CD14-positive monocyte (primary cell): ENCODE results near the gene ANTKMT. TPM values are rescaled to one million over a fixed set of nuclear protein-coding genes. Genes with fewer than 3 reads are reported as not detected.

Experiments
- DNase-seq, 3 donors: peaks; one replicate each; pipeline ENCODE4 v3.0.0-alpha.2; 2011 to 2022
- H2AFZ ChIP-seq: 2 replicates; pipeline ENCODE4 v1.6.0; 2012; ENCODE audit warnings: mild to moderate bottlenecking, low read depth, low read length, inconsistent platforms; ENCODE audit not compliant: insufficient read depth, poor library complexity, severe bottlenecking
- H3K27ac ChIP-seq, 2 donors: 1 replicate in 1 of 2; 2 replicates in 1 of 2; pipeline ENCODE4 v1.5.1; 2012 to 2013; ENCODE audit warnings: low read length in 2 of 2, control low read depth in 1 of 2, inconsistent platforms in 1 of 2, low read depth in 1 of 2, mild to moderate bottlenecking in 1 of 2
- H3K27me3 ChIP-seq, 2 donors: one replicate each; pipeline versions ENCODE4 v1.6.0 to v1.6.1; 2011 to 2013; ENCODE audit warnings: low read length in 2 of 2; ENCODE audit not compliant: control insufficient read depth in 2 of 2, insufficient read depth in 2 of 2
- H3K36me3 ChIP-seq, 2 donors: replicated peaks in 1 of 2; 1 replicate in 1 of 2; 2 replicates in 1 of 2; pipeline versions ENCODE4 v1.5.1 to v1.6.1; 2012 to 2013; ENCODE audit warnings: low read length in 2 of 2, control low read depth in 1 of 2, inconsistent platforms in 1 of 2, mild to moderate bottlenecking in 1 of 2; ENCODE audit not compliant: insufficient read depth in 2 of 2, control insufficient read depth in 1 of 2
- H3K4me1 ChIP-seq, 2 donors: 1 replicate in 1 of 2; 2 replicates in 1 of 2; pipeline versions ENCODE4 v1.5.1 to v1.6.1; 2012 to 2013; ENCODE audit warnings: low read length in 2 of 2, control low read depth in 1 of 2, inconsistent platforms in 1 of 2, mild to moderate bottlenecking in 1 of 2, moderate library complexity in 1 of 2; ENCODE audit not compliant: insufficient read depth in 2 of 2, control insufficient read depth in 1 of 2
- H3K4me2 ChIP-seq: replicated peaks from 2 replicates; pipeline ENCODE3; 2012; ENCODE audit warnings: low read length, moderate library complexity, mild to moderate bottlenecking; ENCODE audit not compliant: poor library complexity, severe bottlenecking; ENCODE audit errors: extremely low read depth
- H3K4me3 ChIP-seq, 3 experiments: fragments of 200-600 bp in 1 of 3; sonication (generic) in 1 of 3; replicated peaks in 1 of 3; 1 replicate in 2 of 3; 2 replicates in 1 of 3; pipeline ENCODE4 v1.5.1; 2011 to 2013; ENCODE audit warnings: low read length in 3 of 3, mild to moderate bottlenecking in 3 of 3, control low read depth in 2 of 3, low read depth in 2 of 3, inconsistent platforms in 1 of 3, moderate library complexity in 1 of 3
- H3K79me2 ChIP-seq: 2 replicates; pipeline ENCODE4 v1.6.0; 2012; ENCODE audit warnings: mild to moderate bottlenecking, control low read depth, inconsistent platforms, low read length, moderate library complexity; ENCODE audit not compliant: insufficient read depth
- H3K9ac ChIP-seq: 2 replicates; pipeline ENCODE4 v1.6.0; 2017; ENCODE audit warnings: low read length, mild to moderate bottlenecking; ENCODE audit not compliant: insufficient read depth, poor library complexity, severe bottlenecking
- H3K9me3 ChIP-seq, 2 donors: replicated peaks in 1 of 2; 1 replicate in 1 of 2; 2 replicates in 1 of 2; pipeline versions ENCODE4 v1.5.1 to v1.6.1; 2012 to 2013; ENCODE audit warnings: low read length in 2 of 2, control low read depth in 1 of 2; ENCODE audit not compliant: control insufficient read depth in 1 of 2, insufficient read depth in 1 of 2
- H4K20me1 ChIP-seq: 2 replicates; pipeline ENCODE4 v1.6.0; 2012; ENCODE audit warnings: mild to moderate bottlenecking, low read length, control low read depth, moderate library complexity; ENCODE audit not compliant: insufficient read depth
- H3K27ac Mint-ChIP-seq, 7 donors: one replicate each; pipeline ENCODE4 v1.8.0; 2020; ENCODE audit warnings: mild to moderate bottlenecking in 7 of 7, mixed read lengths in 7 of 7, moderate library complexity in 6 of 7, inconsistent platforms in 2 of 7
- H3K27me3 Mint-ChIP-seq, 3 donors: one replicate each; pipeline ENCODE4 v1.8.0; 2021 to 2022; ENCODE audit warnings: low read depth in 3 of 3, mild to moderate bottlenecking in 3 of 3, mixed read lengths in 3 of 3, moderate library complexity in 3 of 3, inconsistent platforms in 1 of 3
- H3K36me3 Mint-ChIP-seq, 2 donors: one replicate each; pipeline ENCODE4 v1.8.0; 2020; ENCODE audit warnings: mixed read lengths in 2 of 2, inconsistent platforms in 1 of 2, mild to moderate bottlenecking in 1 of 2
- H3K4me1 Mint-ChIP-seq: one replicate; pipeline ENCODE4 v1.8.0; 2020; ENCODE audit warnings: mild to moderate bottlenecking, mixed read lengths
- H3K4me3 Mint-ChIP-seq, 2 donors: one replicate each; pipeline ENCODE4 v1.8.0; 2020; ENCODE audit warnings: mild to moderate bottlenecking in 2 of 2, mixed read lengths in 2 of 2, moderate library complexity in 1 of 2
- H3K9me3 Mint-ChIP-seq, 7 donors: one replicate each; pipeline ENCODE4 v1.8.0; 2020 to 2022; ENCODE audit warnings: mixed read lengths in 7 of 7, mild to moderate bottlenecking in 6 of 7, moderate library complexity in 6 of 7, inconsistent platforms in 2 of 7
- CTCF ChIP-seq: fragments of 200-600 bp; IDR thresholded peaks from one replicate; pipeline ENCODE4 v1.8.0; 2022; ENCODE audit warnings: antibody characterized with exemption, mild to moderate bottlenecking
- WGBS: methylation state at CpG from one replicate; pipeline ENCODE4 v1.1.5; 2013; ENCODE audit warnings: missing lambda C conversion rate; ENCODE audit not compliant: insufficient coverage; 5-methylcytosine and 5-hydroxymethylcytosine counted together
- intact Hi-C, 2 donors: fragments of 100-400 bp; cut with micrococcal nuclease; formaldehyde crosslinking; loops; one replicate each; pipeline versions ENCODE4 v1.15.0 to v1.15.1; 2023
- polyA plus RNA-seq, 3 donors: library from polyadenylated mRNA; depleted of rRNA in 1 of 3; unstranded in 2 of 3; stranded (reverse) in 1 of 3; fragments of 300-500 nt in 2 of 3; fragments of >200 nt in 1 of 3; fragmentation: Illumina TruSeq in 2 of 3; gene quantifications; 1 replicate in 2 of 3; 2 replicates in 1 of 3; pipeline ENCODE4 v1.2.3, GENCODE V29; 2012 to 2021

ANTKMT gene
- polyA plus RNA-seq, 3 donors = 21.5 to 56.3 (median 34.4) TPM

GRCh38 chr16:727291-727977, 6.5 kb downstream of the ANTKMT start:
- under 1% methylated on average over 61 of the region's 61 CpGs for WGBS
- Mint-ChIP-seq H3K36me3 (peaks cover 10 to 16% of the 10 kb centered on the region in 2 donors), H3K27ac (no peak overlapping the region), H3K27me3 (peaks cover 11 to 46% (median 20%) of the 10 kb centered on the region in 3 donors), H3K4me3 (peak overlapping the region; percentile 67 to 73), H3K9me3 (no peaks in the 10 kb centered on the region), H3K4me1 (peaks cover 7% of the 10 kb centered on the region)
- peak overlapping the region; percentile 7 to 77 (median 56) for H3K4me3 ChIP-seq
- H3K27ac ChIP-seq = no peak overlapping the region
- peaks cover 16 to 27% of the 10 kb centered on the region in 2 donors for H3K4me1 ChIP-seq
- peak overlapping the region; percentile 53 for H3K9ac ChIP-seq
- H3K4me2 ChIP-seq = peak overlapping the region; percentile 94
- peak overlapping the region; percentile 70 for H2AFZ ChIP-seq
- no peaks in the 10 kb centered on the region for H3K9me3 ChIP-seq
- no peaks in the 10 kb centered on the region for H3K79me2 ChIP-seq
- TF ChIP-seq CTCF = no peak
- peaks cover 10% of the 10 kb centered on the region for H4K20me1 ChIP-seq
- intact Hi-C loops = no loop called here
- peaks cover 7 to 24% of the 10 kb centered on the region in 2 donors for H3K36me3 ChIP-seq
- DNase-seq = peak; percentile 18 to 33 (median 25)
- peaks cover 3 to 35% of the 10 kb centered on the region in 2 donors for H3K27me3 ChIP-seq

GRCh38 chr16:728131-728889, 7.4 kb downstream of the ANTKMT start:
- H3K27me3 ChIP-seq = peaks cover 3 to 35% of the 10 kb centered on the region in 2 donors
- H3K4me3 Mint-ChIP-seq = peak overlapping the region; percentile 31 to 72
- H3K36me3 Mint-ChIP-seq = peaks cover 14 to 21% of the 10 kb centered on the region in 2 donors
- peaks cover 16 to 27% of the 10 kb centered on the region in 2 donors for H3K4me1 ChIP-seq
- no peak overlapping the region for H3K27ac Mint-ChIP-seq
- peaks cover 11 to 46% (median 20%) of the 10 kb centered on the region in 3 donors for H3K27me3 Mint-ChIP-seq
- WGBS = under 1% methylated on average over 61 of the region's 80 CpGs
- no peak overlapping the region for H3K9ac ChIP-seq
- intact Hi-C loops = no loop called here
- peak; percentile 12 to 61 (median 52) for DNase-seq
- H3K9me3 ChIP-seq = no peaks in the 10 kb centered on the region
- peak overlapping the region; percentile 94 for H3K4me2 ChIP-seq
- peaks cover 7% of the 10 kb centered on the region for H3K4me1 Mint-ChIP-seq
- no peaks in the 10 kb centered on the region for H3K79me2 ChIP-seq
- no peaks in the 10 kb centered on the region for H3K9me3 Mint-ChIP-seq
- H3K4me3 ChIP-seq = peak overlapping the region in 1 of 3 experiments; percentile 77
- peaks cover 13 to 32% of the 10 kb centered on the region in 2 donors for H3K36me3 ChIP-seq
- H4K20me1 ChIP-seq = peaks cover 2% of the 10 kb centered on the region
- no peak overlapping the region for H3K27ac ChIP-seq
- H2AFZ ChIP-seq = no peak overlapping the region
- no peak for TF ChIP-seq CTCF
